ENCODE measurements around the gene PKD1. TPM values are rescaled to one million over a fixed set of nuclear protein-coding genes. Genes with fewer than 3 reads are reported as not detected.

Gene PKD1
- total RNA-seq, 1 donor from 2014 or later: 169 TPM

DNA sequence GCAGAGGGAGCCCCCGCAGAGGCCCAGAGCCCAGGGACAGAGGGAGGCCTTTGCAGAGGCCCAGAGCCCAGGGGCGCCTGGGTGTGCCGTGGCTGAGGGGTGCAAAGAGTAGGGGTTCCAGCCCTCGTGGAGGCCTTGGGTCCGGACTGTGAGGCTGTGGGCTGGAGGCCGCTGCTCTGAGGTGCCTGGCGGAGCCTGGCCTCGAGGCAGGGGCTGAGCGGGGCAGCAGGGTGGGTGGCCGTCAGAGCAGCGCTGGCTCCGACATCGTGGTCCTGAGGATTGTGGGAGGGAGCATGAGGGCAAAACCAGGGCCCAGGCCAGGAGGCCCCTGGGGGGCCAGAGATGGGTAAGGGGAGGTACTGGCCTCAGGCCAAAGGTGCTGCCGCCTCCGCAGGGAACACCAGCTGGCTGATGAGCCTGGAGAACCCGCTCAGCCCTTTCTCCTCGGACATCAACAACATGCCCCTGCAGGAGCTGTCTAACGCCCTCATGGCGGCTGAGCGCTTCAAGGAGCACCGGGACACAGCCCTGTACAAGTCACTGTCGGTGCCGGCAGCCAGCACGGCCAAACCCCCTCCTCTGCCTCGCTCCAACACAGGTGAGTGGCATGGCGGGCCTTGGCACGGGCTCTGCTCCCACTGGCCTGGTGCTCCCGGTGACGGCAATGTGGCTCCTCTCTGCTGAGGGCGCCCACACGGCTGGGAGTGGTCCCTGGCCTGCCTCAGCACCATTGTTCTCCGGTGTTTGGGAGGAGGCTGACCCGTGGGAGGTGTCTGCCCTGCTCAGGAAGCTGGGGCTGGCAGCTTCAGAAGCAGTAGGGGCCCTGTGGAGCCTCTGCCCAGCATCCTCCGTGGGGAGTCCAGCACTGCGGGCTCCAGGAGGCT is 54.3 kb downstream of the PKD1 start:
- H3K4me1 Mint-ChIP-seq (ENCODE audit: unreplicated experiment): peaks cover 8% of the 10 kb centered on the region
- no peak overlapping the region for H3K4me3 Mint-ChIP-seq (ENCODE audit: unreplicated experiment)
- H3K27ac Mint-ChIP-seq (ENCODE audit: unreplicated experiment): no peak overlapping the region
- H3K9me3 Mint-ChIP-seq (ENCODE audit: unreplicated experiment): no peaks in the 10 kb centered on the region
- TF ChIP-seq, protein P1, sequence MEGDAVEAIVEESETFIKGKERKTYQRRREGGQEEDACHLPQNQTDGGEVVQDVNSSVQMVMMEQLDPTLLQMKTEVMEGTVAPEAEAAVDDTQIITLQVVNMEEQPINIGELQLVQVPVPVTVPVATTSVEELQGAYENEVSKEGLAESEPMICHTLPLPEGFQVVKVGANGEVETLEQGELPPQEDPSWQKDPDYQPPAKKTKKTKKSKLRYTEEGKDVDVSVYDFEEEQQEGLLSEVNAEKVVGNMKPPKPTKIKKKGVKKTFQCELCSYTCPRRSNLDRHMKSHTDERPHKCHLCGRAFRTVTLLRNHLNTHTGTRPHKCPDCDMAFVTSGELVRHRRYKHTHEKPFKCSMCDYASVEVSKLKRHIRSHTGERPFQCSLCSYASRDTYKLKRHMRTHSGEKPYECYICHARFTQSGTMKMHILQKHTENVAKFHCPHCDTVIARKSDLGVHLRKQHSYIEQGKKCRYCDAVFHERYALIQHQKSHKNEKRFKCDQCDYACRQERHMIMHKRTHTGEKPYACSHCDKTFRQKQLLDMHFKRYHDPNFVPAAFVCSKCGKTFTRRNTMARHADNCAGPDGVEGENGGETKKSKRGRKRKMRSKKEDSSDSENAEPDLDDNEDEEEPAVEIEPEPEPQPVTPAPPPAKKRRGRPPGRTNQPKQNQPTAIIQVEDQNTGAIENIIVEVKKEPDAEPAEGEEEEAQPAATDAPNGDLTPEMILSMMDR (IDR thresholded peaks at IDR 0.05): no peak
- DNase-seq (ENCODE audit: extremely low spot score, unreplicated experiment): no peak
- no peaks in the 10 kb centered on the region for H3K27me3 Mint-ChIP-seq (ENCODE audit: unreplicated experiment)
- H3K36me3 Mint-ChIP-seq (ENCODE audit: unreplicated experiment): peaks cover 14% of the 10 kb centered on the region

DNA sequence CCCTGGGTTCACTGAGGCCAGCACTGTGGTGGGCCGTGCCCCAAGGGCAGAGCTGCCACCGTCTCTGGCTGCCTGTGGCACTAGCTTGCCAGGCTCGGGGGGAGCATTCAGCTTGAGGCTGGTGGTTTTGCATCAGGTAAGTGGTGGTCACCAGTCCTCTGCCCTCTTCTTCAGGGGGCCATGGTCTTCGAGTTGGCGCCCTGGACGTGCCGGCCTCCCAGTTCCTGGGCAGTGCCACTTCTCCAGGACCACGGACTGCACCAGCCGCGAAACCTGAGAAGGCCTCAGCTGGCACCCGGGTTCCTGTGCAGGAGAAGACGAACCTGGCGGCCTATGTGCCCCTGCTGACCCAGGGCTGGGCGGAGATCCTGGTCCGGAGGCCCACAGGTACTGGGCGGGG is 55.7 kb downstream of the PKD1 start:
- Mint-ChIP-seq H3K36me3 (ENCODE audit: unreplicated experiment) (peaks cover 14% of the 10 kb centered on the region), H3K4me3 (ENCODE audit: unreplicated experiment) (no peak overlapping the region), H3K27me3 (ENCODE audit: unreplicated experiment) (no peaks in the 10 kb centered on the region), H3K4me1 (ENCODE audit: unreplicated experiment) (peaks cover under 1% of the 10 kb centered on the region), H3K27ac (ENCODE audit: unreplicated experiment) (no peak overlapping the region), H3K9me3 (ENCODE audit: unreplicated experiment) (no peaks in the 10 kb centered on the region)
- no peak for DNase-seq (ENCODE audit: extremely low spot score, unreplicated experiment)
- TF ChIP-seq, protein P1 (IDR thresholded peaks at IDR 0.05): no peak

DNA sequence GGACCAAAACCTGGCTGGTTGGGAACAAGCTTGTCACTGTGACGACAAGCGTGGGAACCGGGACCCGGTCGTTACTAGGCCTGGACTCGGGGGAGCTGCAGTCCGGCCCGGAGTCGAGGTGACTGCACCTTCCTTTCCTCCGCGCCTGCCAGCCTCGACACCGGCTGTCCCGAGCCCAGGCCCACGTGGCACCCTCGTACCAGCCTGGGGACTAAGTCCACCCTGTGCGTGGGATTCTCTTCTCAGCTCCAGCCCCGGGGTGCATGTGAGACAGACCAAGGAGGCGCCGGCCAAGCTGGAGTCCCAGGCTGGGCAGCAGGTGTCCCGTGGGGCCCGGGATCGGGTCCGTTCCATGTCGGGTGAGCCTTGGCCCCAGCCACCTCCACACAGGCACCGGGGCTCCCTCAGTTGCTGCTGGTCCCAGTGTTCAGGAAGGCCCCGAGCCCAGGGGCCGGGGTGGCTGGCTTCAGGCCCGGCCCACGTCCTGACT is 56.3 kb downstream of the PKD1 start:
- Mint-ChIP-seq H3K27ac (ENCODE audit: unreplicated experiment) (no peak overlapping the region), H3K4me3 (ENCODE audit: unreplicated experiment) (no peak overlapping the region), H3K36me3 (ENCODE audit: unreplicated experiment) (peaks cover 20% of the 10 kb centered on the region), H3K9me3 (ENCODE audit: unreplicated experiment) (no peaks in the 10 kb centered on the region), H3K4me1 (ENCODE audit: unreplicated experiment) (no peaks in the 10 kb centered on the region), H3K27me3 (ENCODE audit: unreplicated experiment) (no peaks in the 10 kb centered on the region)
- TF ChIP-seq, protein P1 (IDR thresholded peaks at IDR 0.05): no peak
- no peak for DNase-seq (ENCODE audit: extremely low spot score, unreplicated experiment)

DNA sequence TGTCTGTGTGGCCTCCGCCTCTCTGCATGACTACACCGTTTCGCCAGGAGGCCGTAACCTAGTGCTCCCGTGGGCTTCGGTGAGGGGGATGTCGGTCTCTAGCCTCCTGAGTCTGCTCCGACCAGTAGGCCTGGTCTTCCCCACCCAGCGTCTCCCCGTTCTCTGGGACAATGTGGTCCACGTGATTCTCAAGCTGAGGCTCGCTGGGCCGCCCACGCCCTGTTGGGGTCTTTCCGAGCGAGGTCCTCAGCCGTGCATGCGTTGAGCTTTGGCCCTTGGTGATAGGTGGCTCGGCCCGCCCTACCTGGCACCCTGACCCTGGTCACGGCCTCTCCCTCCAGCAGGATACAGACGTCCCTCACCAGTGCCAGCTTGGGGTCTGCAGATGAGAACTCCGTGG is 57.0 kb downstream of the PKD1 start:
- Mint-ChIP-seq H3K4me3 (ENCODE audit: unreplicated experiment) (no peak overlapping the region), H3K27me3 (ENCODE audit: unreplicated experiment) (no peaks in the 10 kb centered on the region), H3K4me1 (ENCODE audit: unreplicated experiment) (no peaks in the 10 kb centered on the region), H3K36me3 (ENCODE audit: unreplicated experiment) (peaks cover 20% of the 10 kb centered on the region), H3K27ac (ENCODE audit: unreplicated experiment) (no peak overlapping the region), H3K9me3 (ENCODE audit: unreplicated experiment) (no peaks in the 10 kb centered on the region)
- TF ChIP-seq, protein P1 (IDR thresholded peaks at IDR 0.05): no peak
- DNase-seq (ENCODE audit: extremely low spot score, unreplicated experiment): no peak

DNA sequence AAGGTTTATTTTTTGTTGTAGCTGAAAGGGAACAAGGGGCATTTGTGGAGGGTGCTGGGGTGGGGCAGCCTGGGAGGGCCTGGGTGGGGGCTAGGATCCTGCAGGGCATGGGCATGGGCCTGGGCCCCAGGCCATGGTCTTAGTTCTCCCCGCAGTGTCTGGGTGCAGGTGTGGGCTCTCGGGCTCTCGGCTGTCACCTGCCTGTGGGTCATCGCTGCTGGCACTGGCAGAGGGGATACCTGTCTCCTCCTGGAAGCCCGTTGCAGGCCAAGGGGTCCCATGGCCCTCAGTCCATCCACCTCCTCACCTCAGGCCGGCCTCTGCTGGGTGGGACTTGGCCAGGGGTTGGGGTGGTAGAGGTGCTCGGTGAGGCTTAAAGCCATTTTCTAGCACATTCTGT is 57.6 kb downstream of the PKD1 start:
- TF ChIP-seq, protein P1 (IDR thresholded peaks at IDR 0.05): no peak
- no peak overlapping the region for H3K4me3 Mint-ChIP-seq (ENCODE audit: unreplicated experiment)
- H3K27ac Mint-ChIP-seq (ENCODE audit: unreplicated experiment): no peak overlapping the region
- no peak for DNase-seq (ENCODE audit: extremely low spot score, unreplicated experiment)
- H3K36me3 Mint-ChIP-seq (ENCODE audit: unreplicated experiment): peaks cover 24% of the 10 kb centered on the region
- no peaks in the 10 kb centered on the region for H3K4me1 Mint-ChIP-seq (ENCODE audit: unreplicated experiment)
- no peaks in the 10 kb centered on the region for H3K9me3 Mint-ChIP-seq (ENCODE audit: unreplicated experiment)
- H3K27me3 Mint-ChIP-seq (ENCODE audit: unreplicated experiment): no peaks in the 10 kb centered on the region
